HG03460 (cell line): ENCODE measurements around the gene OR2L8.

Experiments
- ATAC-seq: cut with Tn5 transposase; IDR thresholded peaks from one replicate; pipeline ENCODE4 v1.9.1; 2021; ENCODE audit not compliant: unreplicated experiment

The OR2L8 gene

GRCh38 chr1:247948558-247948957 is at the start of gene OR2L8:
OR2L8 (plus strand) TSS chr1:247948858; CDS start chr1:247948858, 0 bp downstream.
- ATAC-seq, result no peak

DNA sequence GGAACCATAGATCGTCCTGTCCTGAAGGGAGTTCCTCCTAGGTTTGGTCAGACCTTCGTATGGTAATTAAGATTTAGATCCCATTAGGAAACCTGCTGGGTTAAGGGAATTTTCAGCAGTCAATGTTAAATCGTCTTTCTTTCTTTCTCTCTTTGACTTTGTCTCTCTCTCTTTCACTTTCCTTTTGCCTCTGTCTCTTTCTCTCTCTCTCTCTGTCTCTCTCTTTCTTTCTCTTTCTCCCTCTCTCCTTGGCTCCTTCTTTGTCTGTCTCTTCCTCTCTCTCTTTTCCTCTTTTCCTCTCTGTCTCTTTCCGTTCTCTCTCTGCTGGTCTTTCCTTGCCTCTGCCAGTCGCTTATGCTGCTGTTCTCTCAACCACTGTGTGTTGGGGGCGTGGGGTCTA is 44.5 kb upstream of the OR2L8 start:
- ATAC-seq, result no peak

- ATAC-seq, result no peak
Measured at GRCh38 chr1:247905181-247905580, 43.5 kb upstream of the OR2L8 start.

GRCh38 chr1:247905910-247906503 is 42.7 kb upstream of the OR2L8 start:
- ATAC-seq, result no peak

GRCh38 chr1:247906504-247907047 is 42.1 kb upstream of the OR2L8 start:
- ATAC-seq, result no peak

DNA sequence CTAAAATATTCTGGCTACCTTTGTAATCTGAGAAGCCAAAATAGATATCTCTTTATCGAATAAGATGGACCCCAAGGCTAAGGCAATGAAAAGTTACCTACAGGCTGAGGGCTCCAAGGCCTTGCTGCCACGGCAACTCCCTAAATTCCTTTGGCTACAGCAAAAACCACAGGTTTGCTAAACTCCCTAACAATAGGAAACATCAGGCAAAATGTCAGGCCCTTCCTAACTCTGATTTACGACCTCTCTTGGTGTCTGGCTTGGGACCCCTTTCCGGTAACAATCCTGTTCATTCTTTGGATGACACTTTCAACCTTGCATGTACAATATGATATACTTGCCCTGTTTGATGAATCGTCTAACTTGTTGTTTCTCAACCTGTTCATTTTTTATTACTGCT is 39.9 kb upstream of the OR2L8 start:
- no peak for ATAC-seq

- no peak for ATAC-seq
Measured at GRCh38 chr1:247913786-247914185, 34.9 kb upstream of the OR2L8 start.

DNA sequence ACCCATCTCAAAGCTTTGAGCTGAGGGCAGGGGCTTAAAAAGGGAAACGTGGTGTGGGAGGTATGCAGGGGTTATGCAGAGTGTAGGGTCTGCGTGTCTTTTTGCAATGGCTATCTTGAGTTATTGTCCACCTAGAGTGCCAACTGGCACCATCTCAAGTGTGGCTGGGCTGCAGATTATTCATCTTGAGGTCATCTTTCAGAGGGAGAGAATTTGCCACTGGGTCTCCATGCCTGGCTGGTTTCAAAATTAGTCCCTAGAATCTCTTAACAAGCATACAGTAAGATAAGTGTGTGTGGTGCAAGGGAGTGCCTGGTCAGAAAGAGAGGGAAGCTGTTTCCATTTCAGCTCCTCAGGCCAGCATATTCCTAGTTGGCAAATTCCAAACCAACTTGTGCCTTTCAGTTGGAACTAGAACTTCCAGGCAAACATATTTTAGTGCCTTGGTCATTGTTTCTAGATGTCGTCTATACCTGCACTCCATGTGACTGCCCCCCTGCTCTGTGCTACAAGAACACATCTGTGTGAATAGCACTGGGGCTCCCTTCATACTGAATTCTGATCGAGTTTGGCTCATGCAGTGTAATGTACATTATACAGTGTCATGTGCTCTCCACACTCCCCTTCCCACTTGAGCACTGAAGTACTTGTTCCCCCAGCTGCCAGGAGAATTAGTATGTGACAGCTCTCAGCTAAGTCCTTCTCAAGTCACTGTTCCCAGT is 33.6 kb upstream of the OR2L8 start:
- ATAC-seq, result no peak

DNA sequence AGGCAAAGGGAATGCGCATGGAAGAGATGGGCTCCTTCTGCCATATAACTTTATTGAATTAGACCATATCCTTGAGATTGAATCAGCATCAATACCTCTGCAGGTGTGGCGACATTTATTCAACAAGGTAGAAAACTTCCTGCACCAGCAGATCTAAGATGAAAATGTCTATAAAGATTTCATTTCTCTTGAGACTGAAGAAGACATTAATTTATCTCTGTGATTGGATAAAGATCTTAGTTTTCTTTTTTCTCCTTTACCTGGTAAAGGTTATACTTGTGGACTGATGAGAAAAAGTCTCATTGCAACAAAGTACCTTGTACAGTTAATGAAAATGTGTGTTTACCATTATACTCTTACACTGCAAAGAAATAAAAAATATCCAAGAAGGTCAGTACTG is 28.7 kb upstream of the OR2L8 start, which contains the start of gene OR2T8:
Gene OR2T8, plus strand, starts transcription at position 301 of the 400 bp plus-strand sequence. CDS start 766 bp downstream, outside the sequence.
- ATAC-seq, result no peak

DNA sequence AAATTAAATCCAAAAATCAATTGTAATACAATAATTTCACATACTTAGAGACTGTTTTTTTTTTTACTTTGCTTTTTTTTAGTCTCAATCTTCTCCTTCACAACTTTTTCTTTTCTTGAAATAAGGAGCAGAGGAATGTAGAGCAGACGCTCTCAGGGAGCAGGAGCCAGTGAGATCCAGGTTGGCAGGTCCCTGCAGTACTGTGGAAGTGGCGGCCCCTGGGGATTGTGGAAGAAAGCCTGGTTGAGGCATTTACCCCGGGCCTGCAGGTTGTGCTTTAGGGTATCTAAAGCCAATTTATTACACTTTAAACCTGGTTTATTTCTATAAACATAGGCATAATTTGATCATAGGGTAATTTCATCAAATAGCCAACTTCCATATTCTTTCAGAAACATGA is 24.7 kb upstream of the OR2L8 start:
- no peak for ATAC-seq

GRCh38 chr1:247924868-247925267 is 23.8 kb upstream of the OR2L8 start, which contains the start of gene OR2AJ1:
OR2AJ1 (plus strand) TSS chr1:247924889; CDS start chr1:247933769, 8,880 bp downstream.
- ATAC-seq, result no peak

DNA sequence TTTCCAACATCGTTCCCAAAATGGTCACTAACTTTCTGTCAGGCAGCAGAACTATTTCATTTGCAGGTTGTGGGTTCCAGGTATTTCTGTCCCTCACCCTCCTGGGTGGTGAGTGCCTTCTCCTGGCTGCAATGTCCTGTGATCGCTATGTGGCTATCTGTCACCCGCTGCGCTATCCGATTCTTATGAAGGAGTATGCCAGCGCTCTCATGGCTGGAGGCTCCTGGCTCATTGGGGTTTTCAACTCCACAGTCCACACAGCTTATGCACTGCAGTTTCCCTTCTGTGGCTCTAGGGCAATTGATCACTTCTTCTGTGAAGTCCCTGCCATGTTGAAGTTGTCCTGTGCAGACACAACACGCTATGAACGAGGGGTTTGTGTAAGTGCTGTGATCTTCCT is 14.7 kb upstream of the OR2L8 start:
- no peak for ATAC-seq

DNA sequence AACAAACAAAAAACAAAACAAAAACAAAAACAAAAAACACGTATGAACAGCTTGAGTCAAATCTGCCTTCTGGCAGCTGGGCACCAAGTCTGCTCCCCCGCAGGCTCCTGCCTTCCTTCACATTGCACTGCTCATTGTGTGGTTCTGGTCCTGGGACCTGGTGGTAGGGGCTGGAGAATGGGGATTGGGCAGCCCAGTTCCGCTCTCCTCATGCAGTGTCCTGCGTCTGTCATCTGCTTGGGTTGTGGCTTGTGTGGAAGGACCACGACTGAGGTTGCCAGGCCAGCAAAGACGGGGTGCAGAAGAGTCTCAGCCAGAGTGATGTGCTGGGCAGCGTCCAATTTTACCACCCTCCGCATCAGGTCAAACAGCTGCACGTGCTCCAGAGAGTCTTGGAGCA is 12.9 kb upstream of the OR2L8 start:
- no peak for ATAC-seq

DNA sequence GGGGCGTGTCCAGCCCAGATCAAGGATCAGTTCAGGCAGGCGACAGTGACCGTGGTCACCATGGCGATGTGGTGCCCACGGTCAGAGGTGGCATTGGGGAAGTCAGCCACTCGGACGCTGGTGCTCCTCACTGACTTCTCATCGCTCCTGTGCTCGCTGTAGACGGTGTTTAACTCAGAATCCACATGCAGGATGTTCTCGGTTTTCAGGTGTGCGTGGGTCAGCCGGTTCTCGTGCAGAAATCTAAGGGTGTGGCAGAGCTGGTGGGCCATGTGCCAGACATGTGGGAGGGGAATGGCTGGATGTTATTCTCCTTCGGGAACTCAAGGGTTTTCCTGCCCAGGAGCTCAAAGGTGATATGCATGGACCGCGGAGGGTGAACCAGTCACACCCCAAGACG is 12.2 kb upstream of the OR2L8 start:
- ATAC-seq, result no peak

DNA sequence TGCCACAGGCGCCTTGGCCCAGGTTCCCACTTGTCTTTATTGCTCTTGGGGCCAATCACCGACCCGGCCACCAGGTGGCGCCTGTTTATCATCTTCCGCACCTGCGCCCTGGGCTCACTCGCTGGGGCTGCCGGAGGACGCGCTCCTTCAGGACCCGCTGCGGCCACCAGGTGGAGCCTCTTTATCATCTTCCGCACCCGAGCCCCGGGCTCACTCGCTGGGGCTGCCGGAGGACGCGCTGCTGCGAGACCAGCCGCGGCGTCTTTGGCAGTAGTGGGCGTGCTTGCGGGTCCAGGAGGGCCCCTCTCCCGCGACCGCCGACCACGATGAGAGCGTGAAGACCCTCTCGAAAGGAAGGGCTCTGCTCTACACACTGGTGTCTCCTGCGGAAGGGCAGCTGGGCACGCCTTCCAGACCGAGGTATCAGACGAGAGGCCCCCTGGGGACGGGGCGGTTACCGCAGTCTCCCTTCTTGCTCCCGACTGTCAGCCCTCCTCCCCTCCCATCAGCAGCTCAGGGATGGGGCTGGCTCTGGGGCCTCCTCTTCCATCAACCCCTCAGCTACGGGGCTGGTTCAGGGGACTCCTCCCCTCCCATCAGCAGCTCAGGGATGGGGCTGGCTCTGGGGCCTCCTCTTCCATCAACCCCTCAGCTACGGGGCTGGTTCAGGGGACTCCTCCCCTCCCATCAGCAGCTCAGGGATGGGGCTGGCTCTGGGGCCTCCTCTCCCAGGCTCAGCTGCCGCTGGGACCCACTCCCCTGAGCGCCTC is 11.5 kb upstream of the OR2L8 start:
- peak; percentile 100 for ATAC-seq

DNA sequence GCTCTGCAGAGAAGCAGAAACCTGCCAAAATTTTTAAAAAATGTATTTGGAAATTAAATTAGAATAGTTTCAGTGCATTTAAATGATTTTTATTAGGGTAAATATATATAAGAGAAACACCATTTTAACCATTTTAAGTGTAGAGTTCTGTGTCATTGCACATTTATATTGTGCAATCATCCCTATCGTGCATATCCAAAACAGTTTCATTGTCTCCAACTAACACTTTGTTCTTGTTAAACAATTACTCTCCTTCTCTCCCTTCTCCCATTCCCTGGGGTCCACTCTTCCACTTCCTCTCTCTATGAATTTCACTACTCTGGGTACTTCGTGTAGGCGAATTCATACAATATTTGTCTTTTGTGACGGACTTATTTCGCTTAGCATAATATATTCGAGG is 6.0 kb upstream of the OR2L8 start:
- ATAC-seq, result no peak

DNA sequence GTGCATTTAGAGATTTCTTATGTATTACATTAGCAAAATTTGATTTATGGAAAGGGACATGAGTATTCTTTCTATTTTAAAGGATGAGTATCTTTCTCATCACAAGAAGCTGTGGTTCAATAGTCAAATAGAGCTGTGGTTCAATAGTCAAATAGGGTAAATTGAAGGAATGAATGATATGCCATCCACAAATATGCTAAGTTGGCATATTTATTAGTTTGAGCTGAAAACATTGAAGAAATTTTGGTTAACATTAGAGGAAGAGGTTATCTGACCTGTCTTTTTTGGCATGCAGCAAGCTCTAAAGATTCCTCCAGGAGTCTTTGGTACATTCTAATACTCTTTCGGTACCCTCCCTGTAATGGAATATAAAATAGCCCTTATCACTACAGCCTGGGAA is 4.8 kb downstream of the OR2L8 start:
- ATAC-seq, result no peak

DNA sequence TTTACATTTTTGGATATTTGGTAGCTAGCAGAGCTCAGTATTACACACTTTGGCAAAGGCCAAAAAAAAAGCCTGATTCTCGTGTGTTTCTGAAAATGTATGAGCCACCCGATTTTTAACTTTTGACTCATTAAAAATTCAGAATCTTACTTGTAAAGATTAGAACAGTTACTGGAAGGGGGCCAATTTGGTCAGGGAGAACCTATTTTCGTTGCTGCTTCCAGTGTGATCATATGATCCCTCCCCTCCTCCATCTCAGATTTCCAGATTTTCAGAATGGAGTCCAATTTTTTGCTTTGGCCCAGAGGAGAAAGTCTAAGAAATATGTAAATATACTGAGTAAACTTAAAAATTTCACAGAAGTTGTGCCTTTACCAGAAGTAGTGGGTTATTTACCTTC is 13.1 kb downstream of the OR2L8 start:
- ATAC-seq, result no peak

- ATAC-seq, result no peak
Measured at GRCh38 chr1:247962911-247963588, 14.4 kb downstream of the OR2L8 start.

DNA sequence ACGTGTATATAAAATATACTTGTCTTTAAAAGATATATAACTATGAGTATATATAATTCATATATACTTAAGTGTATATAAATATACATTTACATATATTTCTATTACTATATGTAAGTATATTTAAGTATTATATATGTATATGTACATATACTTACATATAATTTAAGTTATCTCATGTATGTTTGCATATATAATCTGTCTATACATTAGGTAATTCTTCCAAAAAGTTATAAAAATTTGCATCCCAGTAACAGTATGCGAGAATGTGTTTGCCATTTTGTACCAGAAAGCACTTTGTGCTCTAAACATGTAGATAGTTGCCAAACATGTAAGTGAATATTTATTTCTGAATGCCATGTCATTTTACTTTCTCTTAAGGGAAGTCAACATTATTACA is 16.3 kb downstream of the OR2L8 start, which contains the start of gene OR2AK2:
Gene OR2AK2, plus strand, starts transcription at position 301 of the 400 bp plus-strand sequence. CDS start 144 bp downstream, outside the sequence.
- no peak for ATAC-seq
